Measurements from ENCODE around the gene AP3S2.

GRCh38 chr15:89822026-89822425, 71.8 kb downstream of the AP3S2 start:
- no peak for TF ChIP-seq CTCF (IDR thresholded peaks at IDR 0.05)
- no peak for TF ChIP-seq POLR2A (IDR thresholded peaks at IDR 0.05)

All from testis (tissue), 2 donors.